ENCODE measurements around the gene PPFIA2. TPM values are rescaled to one million over a fixed set of nuclear protein-coding genes. Genes with fewer than 3 reads are reported as not detected.

The PPFIA2 gene
- polyA plus RNA-seq, 1 of the 3 experiments (the other 2 are of a cell fraction) = not detected

DNA sequence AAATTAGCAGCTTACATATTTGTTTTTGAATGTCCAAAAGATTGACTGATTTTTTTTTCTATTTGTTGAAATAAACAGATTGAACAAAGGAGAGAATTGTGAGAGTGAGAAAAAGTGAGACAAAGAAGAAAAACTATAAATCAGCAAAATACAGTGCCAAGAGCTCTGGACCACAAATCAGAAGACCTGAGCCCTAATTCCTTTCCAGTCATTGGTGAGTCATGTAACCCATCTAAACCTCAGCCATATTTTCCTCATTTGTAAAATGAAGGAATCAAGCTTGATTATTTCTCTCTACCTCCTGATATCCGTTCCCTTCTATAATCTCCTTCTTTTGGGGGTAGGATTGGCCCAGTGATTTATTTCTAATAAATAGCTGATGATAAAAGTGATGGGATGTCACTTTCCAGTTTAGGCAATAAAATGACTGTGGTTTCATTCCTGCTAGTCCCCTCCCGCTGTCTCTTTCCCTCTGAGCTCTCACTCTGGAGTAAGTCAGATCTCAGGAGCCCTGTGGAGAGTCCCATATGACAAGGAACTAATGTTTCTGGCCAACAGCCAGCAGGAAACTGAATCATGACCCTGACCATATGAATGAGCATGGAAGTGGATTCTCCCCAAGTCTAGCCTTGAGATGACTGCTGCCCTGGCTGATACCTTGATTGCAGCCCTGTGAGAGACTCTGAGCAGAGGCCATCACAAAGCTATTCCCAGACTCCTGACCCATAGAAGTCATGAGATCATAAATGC is 462.4 kb downstream of the PPFIA2 start:
- H4K20me1 ChIP-seq (ENCODE audit: insufficient read depth) = no peaks in the 10 kb centered on the region
- no peaks in the 10 kb centered on the region; a peak in 1 of 4 replicates for H3K4me1 ChIP-seq (ENCODE audit: control insufficient read depth in 1 of 2, insufficient read depth in 2 of 2, low read depth in 1 of 2, low read length in 1 of 2)
- ChIA-PET CTCF (interaction anchor here (0.5 kb wide), 1 partner anchor 73 kb away, joined by 3 read pairs; no protein-coding TSS in a partner anchor), POLR2A (no interaction called here)
- H3K27ac ChIP-seq (ENCODE audit: low read depth in 2 of 2, low read length in 1 of 2) = no peak overlapping the region
- TF ChIP-seq NFIC (IDR thresholded peaks at IDR 0.05; ENCODE audit: borderline replicate concordance) = peak; percentile 24
- TF ChIP-seq CHD2 (IDR thresholded peaks at IDR 0.05; ENCODE audit: low read length, partially characterized antibody) = no peak
- DNase-seq = no peak
- H3K9ac ChIP-seq = no peak overlapping the region
- no peaks in the 10 kb centered on the region for H3K9me2 ChIP-seq
- H3F3A ChIP-seq (replicated peaks; ENCODE audit: insufficient read depth) = no peaks in the 10 kb centered on the region
- no peaks in the 10 kb centered on the region for H3K27me3 ChIP-seq (ENCODE audit: insufficient read depth)
- H2AFZ ChIP-seq (ENCODE audit: low read depth) = no peak overlapping the region
- no peaks in the 10 kb centered on the region for H3K9me3 ChIP-seq
- H3K4me3 ChIP-seq (ENCODE audit: low read depth in 2 of 2, low read length in 1 of 2) = no peak overlapping the region
- no peaks in the 10 kb centered on the region for H3K36me3 ChIP-seq (replicated peaks in 1 of 2; ENCODE audit: control insufficient read depth in 1 of 2, insufficient read depth in 2 of 2, low read length in 1 of 2)
- 8% methylated on average over 2 of the region's 2 CpGs for WGBS (ENCODE audit: low lambda C conversion rate)
- no peak overlapping the region for H3K4me2 ChIP-seq
- H3K79me2 ChIP-seq (ENCODE audit: insufficient read depth) = no peaks in the 10 kb centered on the region

DNA sequence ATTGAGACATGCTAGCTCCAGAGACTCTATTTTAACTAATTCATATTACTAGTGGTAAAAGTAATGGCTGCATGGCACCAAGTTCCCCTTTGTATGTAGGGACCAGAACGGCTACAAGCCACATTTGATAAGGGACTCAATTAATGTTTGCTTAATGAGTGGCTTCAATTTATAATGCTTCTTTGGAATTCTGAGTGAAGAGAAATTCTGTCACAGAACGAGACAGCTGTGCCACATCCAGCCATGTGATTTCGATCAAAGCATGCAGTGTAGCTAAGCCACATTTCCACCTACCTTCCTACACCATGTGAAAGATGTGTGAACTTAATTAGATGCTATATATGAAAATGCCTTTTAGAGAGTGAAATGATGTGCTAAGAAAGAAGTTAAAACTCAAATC is 463.9 kb downstream of the PPFIA2 start:
- Histone ChIP-seq H3K9me2 (no peaks in the 10 kb centered on the region), H3K4me1 (ENCODE audit: control insufficient read depth in 1 of 2, insufficient read depth in 2 of 2, low read depth in 1 of 2, low read length in 1 of 2) (no peaks in the 10 kb centered on the region; a peak in 1 of 4 replicates), H3K79me2 (ENCODE audit: insufficient read depth) (no peaks in the 10 kb centered on the region), H3K36me3 (replicated peaks in 1 of 2; ENCODE audit: control insufficient read depth in 1 of 2, insufficient read depth in 2 of 2, low read length in 1 of 2) (no peaks in the 10 kb centered on the region), H3K27me3 (ENCODE audit: insufficient read depth) (no peaks in the 10 kb centered on the region), H3K27ac (ENCODE audit: low read depth in 2 of 2, low read length in 1 of 2) (no peak overlapping the region), H3K4me2 (no peak overlapping the region), H4K20me1 (ENCODE audit: insufficient read depth) (no peaks in the 10 kb centered on the region), H3K9ac (no peak overlapping the region), H3F3A (replicated peaks; ENCODE audit: insufficient read depth) (no peaks in the 10 kb centered on the region), H3K4me3 (ENCODE audit: low read depth in 2 of 2, low read length in 1 of 2) (no peak overlapping the region), H3K9me3 (no peaks in the 10 kb centered on the region), H2AFZ (ENCODE audit: low read depth) (no peak overlapping the region)
- CTCF ChIA-PET = no interaction called here
- POLR2A ChIA-PET = no interaction called here
- DNase-seq = no peak
- TF ChIP-seq GABPA (IDR thresholded peaks at IDR 0.05; ENCODE audit: low read depth) (no peak), GATA2 (CRISPR knock-in tag; IDR thresholded peaks at IDR 0.05) (no peak), TCF12 (IDR thresholded peaks at IDR 0.05) (no peak), POLR2AphosphoS5 (IDR thresholded peaks at IDR 0.05; ENCODE audit: low read depth, low read length) (no peak)
- TF ChIP-seq, protein P1, sequence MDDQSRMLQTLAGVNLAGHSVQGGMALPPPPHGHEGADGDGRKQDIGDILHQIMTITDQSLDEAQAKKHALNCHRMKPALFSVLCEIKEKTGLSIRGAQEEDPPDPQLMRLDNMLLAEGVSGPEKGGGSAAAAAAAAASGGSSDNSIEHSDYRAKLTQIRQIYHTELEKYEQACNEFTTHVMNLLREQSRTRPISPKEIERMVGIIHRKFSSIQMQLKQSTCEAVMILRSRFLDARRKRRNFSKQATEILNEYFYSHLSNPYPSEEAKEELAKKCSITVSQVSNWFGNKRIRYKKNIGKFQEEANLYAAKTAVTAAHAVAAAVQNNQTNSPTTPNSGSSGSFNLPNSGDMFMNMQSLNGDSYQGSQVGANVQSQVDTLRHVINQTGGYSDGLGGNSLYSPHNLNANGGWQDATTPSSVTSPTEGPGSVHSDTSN (IDR thresholded peaks at IDR 0.05) = no peak
- TF ChIP-seq, protein P2, sequence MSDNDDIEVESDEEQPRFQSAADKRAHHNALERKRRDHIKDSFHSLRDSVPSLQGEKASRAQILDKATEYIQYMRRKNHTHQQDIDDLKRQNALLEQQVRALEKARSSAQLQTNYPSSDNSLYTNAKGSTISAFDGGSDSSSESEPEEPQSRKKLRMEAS (IDR thresholded peaks at IDR 0.05; ENCODE audit: low read depth) = no peak
- TF ChIP-seq, protein P3, sequence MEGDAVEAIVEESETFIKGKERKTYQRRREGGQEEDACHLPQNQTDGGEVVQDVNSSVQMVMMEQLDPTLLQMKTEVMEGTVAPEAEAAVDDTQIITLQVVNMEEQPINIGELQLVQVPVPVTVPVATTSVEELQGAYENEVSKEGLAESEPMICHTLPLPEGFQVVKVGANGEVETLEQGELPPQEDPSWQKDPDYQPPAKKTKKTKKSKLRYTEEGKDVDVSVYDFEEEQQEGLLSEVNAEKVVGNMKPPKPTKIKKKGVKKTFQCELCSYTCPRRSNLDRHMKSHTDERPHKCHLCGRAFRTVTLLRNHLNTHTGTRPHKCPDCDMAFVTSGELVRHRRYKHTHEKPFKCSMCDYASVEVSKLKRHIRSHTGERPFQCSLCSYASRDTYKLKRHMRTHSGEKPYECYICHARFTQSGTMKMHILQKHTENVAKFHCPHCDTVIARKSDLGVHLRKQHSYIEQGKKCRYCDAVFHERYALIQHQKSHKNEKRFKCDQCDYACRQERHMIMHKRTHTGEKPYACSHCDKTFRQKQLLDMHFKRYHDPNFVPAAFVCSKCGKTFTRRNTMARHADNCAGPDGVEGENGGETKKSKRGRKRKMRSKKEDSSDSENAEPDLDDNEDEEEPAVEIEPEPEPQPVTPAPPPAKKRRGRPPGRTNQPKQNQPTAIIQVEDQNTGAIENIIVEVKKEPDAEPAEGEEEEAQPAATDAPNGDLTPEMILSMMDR (IDR thresholded peaks at IDR 0.05) = no peak
- TF ChIP-seq, protein P4, sequence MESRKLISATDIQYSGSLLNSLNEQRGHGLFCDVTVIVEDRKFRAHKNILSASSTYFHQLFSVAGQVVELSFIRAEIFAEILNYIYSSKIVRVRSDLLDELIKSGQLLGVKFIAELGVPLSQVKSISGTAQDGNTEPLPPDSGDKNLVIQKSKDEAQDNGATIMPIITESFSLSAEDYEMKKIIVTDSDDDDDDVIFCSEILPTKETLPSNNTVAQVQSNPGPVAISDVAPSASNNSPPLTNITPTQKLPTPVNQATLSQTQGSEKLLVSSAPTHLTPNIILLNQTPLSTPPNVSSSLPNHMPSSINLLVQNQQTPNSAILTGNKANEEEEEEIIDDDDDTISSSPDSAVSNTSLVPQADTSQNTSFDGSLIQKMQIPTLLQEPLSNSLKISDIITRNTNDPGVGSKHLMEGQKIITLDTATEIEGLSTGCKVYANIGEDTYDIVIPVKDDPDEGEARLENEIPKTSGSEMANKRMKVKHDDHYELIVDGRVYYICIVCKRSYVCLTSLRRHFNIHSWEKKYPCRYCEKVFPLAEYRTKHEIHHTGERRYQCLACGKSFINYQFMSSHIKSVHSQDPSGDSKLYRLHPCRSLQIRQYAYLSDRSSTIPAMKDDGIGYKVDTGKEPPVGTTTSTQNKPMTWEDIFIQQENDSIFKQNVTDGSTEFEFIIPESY (IDR thresholded peaks at IDR 0.05; ENCODE audit: borderline replicate concordance, low read depth) = no peak
- WGBS (ENCODE audit: low lambda C conversion rate) = 7% methylated on average over 3 of the region's 3 CpGs
